Endothelial cell (in vitro differentiated cells): ENCODE measurements around the gene NUPR2. TPM values are rescaled to one million over a fixed set of nuclear protein-coding genes. Genes with fewer than 3 reads are reported as not detected.
"Not testable (repeated sequence)": the region's sequence is repeated elsewhere in the genome, so short reads cannot be mapped to it uniquely, and the experiment has no call there.

ENCODE experiments used
- DNase-seq: peaks from one replicate; pipeline ENCODE4 v3.0.0; 2021; ENCODE audit warnings: low spot score
- H3K27ac Mint-ChIP-seq: one replicate; pipeline ENCODE4 v1.8.0; 2021; ENCODE audit warnings: mixed read lengths, inconsistent platforms; ENCODE audit not compliant: unreplicated experiment
- H3K27me3 Mint-ChIP-seq: one replicate; pipeline ENCODE4 v1.8.0; 2021; ENCODE audit warnings: mild to moderate bottlenecking, moderate library complexity, mixed read lengths, inconsistent platforms; ENCODE audit not compliant: unreplicated experiment
- H3K36me3 Mint-ChIP-seq: one replicate; pipeline ENCODE4 v1.8.0; 2021; ENCODE audit warnings: mild to moderate bottlenecking, low read depth, mixed read lengths, inconsistent platforms; ENCODE audit not compliant: unreplicated experiment
- H3K4me1 Mint-ChIP-seq: one replicate; pipeline ENCODE4 v1.8.0; 2021; ENCODE audit warnings: mild to moderate bottlenecking, mixed read lengths, inconsistent platforms; ENCODE audit not compliant: unreplicated experiment
- H3K4me3 Mint-ChIP-seq: one replicate; pipeline ENCODE4 v1.8.0; 2021; ENCODE audit warnings: mild to moderate bottlenecking, mixed read lengths, inconsistent platforms; ENCODE audit not compliant: unreplicated experiment
- H3K9me3 Mint-ChIP-seq: one replicate; pipeline ENCODE4 v1.8.0; 2021; ENCODE audit warnings: mixed read lengths, inconsistent platforms; ENCODE audit not compliant: unreplicated experiment
- CTCF ChIP-seq: fragments of 200-600 bp; sonication (generic); IDR thresholded peaks from one replicate; pipeline ENCODE4 v1.5.0; 2021; ENCODE audit warnings: antibody characterized with exemption; ENCODE audit not compliant: unreplicated experiment
- total RNA-seq: library from RNA; stranded (reverse); fragmentation: NEBNext Ultra II Directional; extraction: Animal tissue kit (Norgen Biotek cat#: 25700); gene quantifications from one replicate; pipeline ENCODE4 v1.2.1, GENCODE V29; 2021; ENCODE audit not compliant: unreplicated experiment

The NUPR2 gene
- total RNA-seq, 1 donor from 2014 or later, result not detected

DNA sequence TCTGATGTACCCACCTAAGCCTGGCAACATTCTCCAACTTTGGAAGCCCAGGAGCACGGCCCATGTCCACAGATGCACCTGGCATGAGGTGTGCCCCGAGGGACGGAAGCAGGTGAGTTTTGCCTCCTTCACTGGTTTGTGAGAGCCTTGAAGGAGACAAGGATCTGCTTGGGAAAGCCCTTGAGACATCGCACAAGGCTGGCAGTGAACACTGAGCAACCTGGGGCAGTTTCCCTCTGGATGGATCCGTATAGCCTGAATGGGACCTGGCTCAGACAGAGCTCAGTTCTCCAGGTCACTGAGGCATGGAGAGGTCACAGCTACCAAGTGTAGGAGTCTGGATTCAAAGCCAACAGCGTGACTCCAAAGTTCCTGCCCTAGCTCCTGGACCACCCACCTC, 8.8 kb upstream of the NUPR2 start:
- Mint-ChIP-seq H3K9me3 (peaks cover 28% of the 10 kb centered on the region), H3K36me3 (peaks cover 3% of the 10 kb centered on the region), H3K4me3 (no peak overlapping the region), H3K27me3 (peaks cover 3% of the 10 kb centered on the region), H3K27ac (no peak overlapping the region), H3K4me1 (no peaks in the 10 kb centered on the region)
- DNase-seq, result no peak
- TF ChIP-seq CTCF, result no peak

DNA sequence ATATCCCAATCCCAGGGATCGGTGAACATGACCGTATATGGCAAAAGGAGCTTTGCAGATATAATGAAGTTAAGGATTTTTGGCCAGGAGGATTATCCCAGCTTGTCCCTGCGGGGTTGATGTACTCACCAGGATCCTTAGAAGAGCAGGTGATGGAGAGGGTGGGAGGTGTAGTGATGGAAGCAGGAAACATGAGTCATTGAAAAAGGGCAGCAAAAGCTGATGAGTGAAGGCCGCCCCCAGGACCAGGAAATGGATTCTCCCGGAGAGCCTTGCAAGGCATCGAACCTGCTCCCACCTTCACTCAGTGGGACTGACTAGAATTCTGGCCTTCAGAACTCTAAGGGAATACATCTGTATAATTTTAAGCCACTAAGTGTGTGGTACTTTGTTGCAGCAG, 5.2 kb upstream of the NUPR2 start:
- Mint-ChIP-seq H3K9me3 (peaks cover 34% of the 10 kb centered on the region), H3K4me3 (no peak overlapping the region), H3K27ac (no peak overlapping the region), H3K27me3 (peaks cover 2% of the 10 kb centered on the region), H3K36me3 (peaks cover 3% of the 10 kb centered on the region), H3K4me1 (no peaks in the 10 kb centered on the region)
- no peak for TF ChIP-seq CTCF
- DNase-seq, result no peak

DNA sequence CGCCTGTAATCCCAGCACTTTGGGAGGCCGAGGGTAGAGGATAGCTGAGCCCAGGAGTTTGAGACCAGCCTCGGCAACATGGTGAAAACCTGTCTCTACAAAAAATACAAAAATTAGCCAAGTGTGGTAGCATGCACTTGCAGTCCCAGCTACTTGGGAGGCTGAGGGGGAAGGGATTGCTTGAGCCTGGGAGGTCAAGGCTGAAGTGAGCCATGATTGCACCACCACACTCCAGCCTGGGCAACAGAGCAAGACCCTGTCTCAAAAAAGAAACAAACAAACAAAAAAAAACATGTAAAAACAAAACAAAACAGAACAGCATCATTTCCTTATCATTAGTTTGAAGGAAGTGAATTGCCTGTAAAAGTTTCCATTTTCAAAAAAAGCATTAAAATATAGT, 4.0 kb downstream of the NUPR2 start:
- H3K27me3 Mint-ChIP-seq, H3K36me3 Mint-ChIP-seq, DNase-seq, H3K9me3 Mint-ChIP-seq, H3K27ac Mint-ChIP-seq, H3K4me1 Mint-ChIP-seq, H3K4me3 Mint-ChIP-seq: not testable (repeated sequence)

DNA sequence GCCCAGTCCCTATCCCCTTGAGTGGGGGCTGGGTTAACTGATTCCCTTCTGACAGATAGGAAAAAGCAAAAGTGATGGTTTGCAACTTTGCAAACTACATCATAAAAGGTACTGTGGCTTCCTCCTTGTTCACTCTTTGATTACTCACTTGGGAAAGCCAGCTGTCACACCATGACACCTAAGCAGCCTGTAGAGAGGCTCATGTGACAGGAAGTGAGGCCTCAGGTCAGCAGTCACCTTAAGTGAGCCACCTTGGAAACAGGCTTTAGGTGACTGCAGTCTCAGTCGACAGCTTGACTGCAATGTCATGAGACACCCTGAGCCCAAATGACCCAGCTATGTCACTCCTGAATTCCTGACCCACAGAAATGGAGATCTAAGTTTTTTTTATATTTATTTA, 5.6 kb downstream of the NUPR2 start:
- H3K36me3 Mint-ChIP-seq, result no peaks in the 10 kb centered on the region
- DNase-seq, result no peak
- no peak for TF ChIP-seq CTCF
- H3K27me3 Mint-ChIP-seq, result peaks cover 3% of the 10 kb centered on the region
- no peak overlapping the region for H3K27ac Mint-ChIP-seq
- H3K9me3 Mint-ChIP-seq, result peaks cover 19% of the 10 kb centered on the region
- H3K4me3 Mint-ChIP-seq, result no peak overlapping the region
- H3K4me1 Mint-ChIP-seq, result no peaks in the 10 kb centered on the region

DNA sequence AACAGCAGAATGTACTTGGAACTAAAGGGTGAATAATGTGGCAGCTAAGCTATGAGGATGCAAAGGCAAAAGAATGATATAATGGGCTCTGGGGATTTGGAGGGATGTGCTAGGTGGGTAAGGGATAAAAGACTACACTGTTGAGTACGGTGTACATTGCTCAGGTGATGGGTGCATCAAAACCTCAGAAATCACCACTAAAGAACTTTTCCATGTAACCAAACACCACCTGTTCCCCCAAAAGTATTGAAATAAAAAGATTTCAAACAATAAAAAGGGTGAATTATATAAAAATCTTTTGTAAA, 8.3 kb downstream of the NUPR2 start:
- no peak for DNase-seq
- no peak overlapping the region for H3K4me3 Mint-ChIP-seq
- H3K4me1 Mint-ChIP-seq, result no peaks in the 10 kb centered on the region
- no peak for TF ChIP-seq CTCF
- no peaks in the 10 kb centered on the region for H3K36me3 Mint-ChIP-seq
- peaks cover 3% of the 10 kb centered on the region for H3K27me3 Mint-ChIP-seq
- peaks cover 19% of the 10 kb centered on the region for H3K9me3 Mint-ChIP-seq
- no peak overlapping the region for H3K27ac Mint-ChIP-seq
